ENCODE results near the gene STAC3.
A peak's percentile ranks its signal among the peaks of the same experiment; 100 is the strongest.

Gene STAC3

DNA sequence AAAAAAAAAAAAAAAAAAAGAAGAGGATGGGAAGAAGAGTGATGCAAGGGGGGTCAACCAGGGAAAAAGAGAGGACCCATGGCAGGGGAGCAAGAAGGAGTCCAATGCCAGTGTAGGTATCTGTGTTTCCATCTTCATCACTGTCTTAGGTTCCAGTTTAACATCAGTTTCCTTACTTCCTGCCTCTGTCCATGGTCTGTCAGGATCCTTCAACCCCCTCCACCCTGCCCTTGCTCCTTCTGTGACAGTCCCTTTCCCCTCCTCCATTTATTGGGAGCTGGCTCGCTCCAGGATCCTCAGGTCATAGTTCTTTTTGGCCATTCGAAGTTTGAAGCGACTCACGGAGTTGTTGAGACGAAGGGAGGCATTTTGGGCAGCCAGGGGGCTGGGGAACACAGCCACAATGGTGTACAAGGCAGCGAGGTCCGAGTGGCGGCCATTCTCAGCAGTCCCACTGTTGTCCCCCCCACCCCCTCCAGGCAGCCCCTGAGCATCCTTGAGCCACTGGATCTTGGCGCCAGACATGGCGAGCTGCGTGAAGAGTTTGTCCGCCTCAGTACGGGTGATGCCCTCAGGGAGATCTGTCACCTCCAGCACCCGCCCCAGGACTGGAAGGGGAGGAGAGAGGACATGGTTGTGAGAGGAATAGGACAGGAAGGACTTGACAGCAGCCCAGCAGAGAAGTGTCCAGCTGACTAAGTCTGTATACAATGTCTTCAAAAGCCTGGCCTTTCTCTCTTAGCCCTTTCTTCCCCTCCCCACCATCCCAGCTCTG lies 3.7 kb upstream of the STAC3 start:
- no peak for DNase-seq (ENCODE audit: low read depth in 2 of 2)

DNA sequence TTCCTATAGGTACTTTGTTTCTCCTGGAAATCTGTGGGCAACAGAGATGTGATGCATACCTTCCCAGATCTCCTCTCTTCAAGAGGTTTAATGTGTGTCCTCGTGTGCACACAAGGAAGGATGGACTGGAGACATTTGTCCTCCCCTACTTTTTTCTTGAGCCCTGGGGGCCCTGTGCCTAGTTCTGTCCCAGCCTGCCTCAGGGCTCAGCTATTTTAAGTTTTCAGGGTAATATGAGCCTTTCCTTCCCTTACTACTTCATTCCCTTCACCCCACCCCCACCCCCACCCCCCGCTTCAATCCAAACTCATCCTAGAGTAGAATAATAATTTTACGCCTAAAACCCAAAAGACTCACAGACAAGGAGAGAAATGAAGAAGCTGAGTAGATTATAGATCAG lies 446 bp downstream of the STAC3 start:
- no peak for DNase-seq (ENCODE audit: low read depth in 2 of 2)

DNA sequence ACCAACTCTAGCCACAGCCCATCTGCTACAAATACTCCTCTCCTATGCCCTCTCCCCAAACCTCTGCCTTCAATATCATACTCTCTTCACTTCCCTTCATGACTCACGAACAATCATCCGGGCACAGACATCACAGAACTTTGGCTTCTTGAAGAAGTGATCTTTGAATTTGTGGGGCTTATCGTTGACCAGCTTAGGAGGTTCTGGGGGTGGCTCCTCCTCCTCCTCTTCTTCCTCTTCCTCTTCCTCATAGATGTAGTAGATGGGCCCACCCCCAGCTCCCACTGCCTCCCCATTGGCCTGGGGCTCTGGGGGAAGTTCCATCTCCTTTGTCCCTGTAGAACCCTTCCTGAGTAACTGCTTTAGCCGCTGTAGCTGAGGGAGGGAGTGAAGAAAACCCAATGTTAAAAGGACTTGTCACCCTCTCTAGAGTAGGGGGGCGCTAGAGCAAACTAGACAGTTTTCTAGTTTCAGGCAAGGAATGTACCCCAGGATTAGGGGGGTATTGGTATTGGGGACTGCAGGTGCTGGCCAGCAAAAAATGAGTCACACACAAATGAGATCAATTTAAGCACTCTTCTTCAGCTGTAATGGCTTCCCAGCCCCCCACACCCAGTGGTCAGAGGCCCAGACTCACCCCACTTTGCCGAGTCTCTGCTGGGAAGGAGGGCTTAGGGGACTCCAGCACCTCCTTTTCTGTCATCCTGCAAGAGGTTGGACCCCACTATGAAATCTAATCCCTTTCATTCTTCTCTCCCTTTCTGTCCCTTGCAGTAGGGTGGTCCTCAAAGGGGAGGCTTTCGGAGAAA lies 1.8 kb downstream of the STAC3 start:
- DNase-seq (ENCODE audit: low read depth in 2 of 2), result no peak

DNA sequence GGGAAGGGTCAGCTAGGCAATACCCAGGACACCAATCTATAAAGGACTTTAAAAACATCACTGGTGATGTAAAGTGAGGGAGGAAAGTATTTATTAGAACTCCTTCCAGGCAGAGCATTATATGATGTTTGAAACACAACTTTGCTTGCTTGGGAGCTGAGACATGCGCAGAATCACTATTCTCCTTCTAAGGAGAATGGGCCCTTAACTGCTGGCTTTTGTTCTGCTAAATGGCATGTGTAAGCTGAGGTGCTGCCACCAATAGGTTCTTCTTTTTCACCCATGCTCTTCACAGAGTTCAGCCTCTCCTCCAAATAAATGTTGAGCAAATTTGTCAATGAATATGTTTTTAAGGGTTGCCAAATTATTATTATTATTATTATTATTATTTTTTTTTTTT lies 3.9 kb downstream of the STAC3 start:
- no peak for DNase-seq (ENCODE audit: low read depth in 2 of 2)

DNA sequence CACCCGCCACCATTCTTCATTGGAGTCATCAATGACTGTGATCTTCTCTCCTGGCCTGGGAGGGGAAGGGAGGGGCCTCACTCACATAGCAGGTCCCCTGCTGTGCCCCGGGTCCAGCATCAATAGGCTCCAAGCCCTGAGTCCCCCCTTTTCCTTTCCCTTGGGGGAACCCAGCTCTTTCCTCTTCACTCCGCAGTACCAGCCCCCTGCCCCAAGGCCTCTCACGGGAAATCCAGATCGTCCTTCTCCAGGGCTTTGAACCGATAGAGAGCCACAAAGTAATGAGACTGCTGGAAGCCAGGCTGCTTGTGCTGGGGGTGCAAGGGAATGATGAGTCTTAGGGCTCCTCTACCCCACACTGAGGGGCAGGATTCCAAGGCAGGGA lies 6.7 kb downstream of the STAC3 start:
- DNase-seq (ENCODE audit: low read depth in 2 of 2), result no peak

DNA sequence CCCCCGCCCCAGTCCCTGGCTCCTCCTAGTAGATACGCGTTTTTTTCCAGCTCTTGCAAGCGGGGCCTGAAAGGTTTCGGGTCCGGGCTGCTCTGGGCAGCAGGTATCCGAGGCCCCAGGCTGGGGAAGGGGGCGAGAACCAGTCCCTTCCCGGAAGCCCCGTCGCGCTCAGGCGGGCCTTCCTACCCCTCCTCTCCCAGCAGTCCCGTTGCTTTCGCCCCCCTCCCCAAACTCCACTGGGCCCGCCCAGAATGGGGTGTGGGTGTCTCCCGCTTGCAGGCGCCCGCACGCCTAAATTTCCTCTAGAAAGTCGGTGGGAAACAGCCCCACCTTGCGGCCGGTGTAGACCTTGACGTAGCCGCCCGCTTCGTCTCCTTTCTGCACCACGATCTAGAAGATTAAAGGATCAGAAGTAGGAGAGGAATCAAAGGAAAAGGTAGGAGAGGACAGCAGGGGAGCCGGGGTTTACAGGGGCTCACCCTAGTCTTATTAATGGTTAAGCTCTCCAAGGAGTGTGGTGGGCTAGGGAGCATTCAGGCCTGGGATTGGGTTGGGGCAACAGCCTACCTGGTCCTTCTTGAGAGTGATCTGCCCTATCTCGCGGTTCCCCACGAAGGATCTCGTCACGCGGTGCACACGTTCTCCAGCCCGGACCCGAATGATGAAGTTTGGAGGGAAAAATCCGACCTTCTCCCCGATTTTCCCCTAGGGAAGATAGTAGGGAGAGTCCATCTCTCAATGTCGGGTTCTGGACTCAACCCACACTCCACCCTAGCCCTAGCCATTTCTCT lies 7.3 kb downstream of the STAC3 start:
- peak in 1 of 2 donors; percentile 64 for DNase-seq (ENCODE audit: low read depth in 2 of 2)

DNA sequence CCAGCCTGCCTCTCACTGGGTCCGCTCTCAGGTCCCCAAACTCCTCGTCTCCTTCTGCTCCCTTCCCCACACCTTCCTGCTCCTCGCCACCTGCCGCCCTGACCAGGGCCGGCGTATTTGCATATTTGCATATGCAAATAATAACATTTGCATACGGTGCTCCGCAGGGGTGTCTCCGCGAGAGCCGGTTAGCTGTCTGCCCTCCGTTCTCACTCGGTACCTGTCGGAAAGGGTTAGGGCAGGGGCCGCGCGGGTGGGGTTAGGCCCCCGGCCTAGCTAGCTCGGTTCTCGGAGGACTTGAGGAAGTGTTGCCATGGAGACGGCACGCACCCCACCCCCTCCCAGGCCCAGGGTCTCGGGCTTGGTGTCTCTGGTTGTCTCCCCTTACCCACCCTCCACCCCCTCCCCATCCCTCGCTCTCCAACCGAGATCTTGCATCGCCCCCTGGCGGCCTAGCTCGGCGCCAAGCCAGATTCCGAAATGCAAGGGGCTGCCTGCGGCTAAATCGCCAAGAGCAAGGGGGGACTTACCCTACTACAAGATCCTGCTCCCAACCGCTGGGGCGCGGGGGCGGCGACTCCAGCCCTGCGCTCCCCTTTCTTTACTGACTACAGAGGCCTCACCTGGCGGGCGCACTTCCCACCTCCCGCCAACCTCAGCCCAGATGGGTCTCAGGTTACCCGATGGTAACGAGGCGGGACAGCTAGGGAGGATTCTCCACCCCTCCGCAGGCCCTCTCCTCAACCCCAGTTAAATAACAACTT lies 8.1 kb downstream of the STAC3 start:
- peak in 1 of 2 donors; percentile 42 for DNase-seq (ENCODE audit: low read depth in 2 of 2)

DNA sequence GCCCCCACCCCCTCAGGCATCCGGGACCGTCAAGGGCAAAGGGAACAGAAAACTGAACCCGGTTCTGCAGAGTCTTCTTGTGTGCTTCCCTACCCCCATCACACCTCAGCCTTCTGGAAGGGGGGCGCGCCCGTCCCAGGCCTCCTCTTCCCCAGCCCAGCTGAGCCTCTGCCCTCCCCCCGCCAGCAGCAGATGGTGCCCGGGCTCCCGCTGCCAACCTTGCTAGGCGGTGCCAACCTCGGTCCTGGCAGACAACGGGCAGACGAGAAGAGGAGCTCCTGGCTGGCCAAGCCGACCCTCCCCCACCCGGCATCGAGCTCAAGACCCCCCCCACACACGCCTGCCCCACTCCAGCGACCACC lies 8.7 kb downstream of the STAC3 start:
- no peak for DNase-seq (ENCODE audit: low read depth in 2 of 2)

DNA sequence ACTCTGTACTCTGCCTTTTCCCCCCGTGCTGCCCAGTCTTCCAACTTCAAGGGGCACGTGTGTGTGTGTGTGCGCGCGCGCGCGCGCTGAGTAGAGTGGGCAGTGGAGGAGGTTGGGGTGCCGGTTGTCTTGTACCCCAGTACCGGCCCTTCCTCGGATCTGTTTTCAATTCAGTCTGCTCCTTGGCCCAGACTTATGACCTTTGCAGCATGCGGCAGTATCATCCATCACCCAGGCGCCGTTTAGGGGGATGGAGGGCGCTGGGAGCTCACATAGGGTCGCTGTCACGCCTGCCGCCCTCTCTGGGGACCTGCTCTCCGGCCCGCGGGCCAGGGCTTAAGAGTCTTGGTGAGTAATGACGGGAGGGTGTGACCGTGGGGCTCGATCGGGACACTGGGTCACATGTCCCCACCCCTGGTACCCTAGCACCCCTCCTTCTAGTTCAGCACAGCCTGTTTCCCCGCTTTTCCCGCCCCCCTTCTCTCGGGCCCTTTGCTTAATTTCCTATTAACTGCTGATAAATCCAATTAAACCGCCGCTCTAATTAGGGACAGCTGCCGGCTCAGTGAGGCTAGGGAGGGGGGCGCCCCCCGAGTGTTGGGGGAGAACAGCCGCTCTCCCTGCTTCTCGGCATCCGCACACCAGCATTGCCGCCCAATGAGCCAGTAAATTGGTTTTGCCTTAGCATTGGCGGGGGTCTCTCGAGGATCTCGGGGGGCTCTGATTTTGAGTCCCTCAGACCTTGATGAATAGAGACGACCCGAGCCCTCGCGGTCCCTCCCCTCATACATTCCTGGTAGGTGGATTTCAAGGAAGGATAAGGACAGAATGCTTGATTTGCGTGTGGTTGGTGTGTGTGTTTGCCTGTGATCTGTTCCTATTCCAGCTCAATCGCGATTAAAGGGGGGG lies 9.3 kb downstream of the STAC3 start:
- DNase-seq (ENCODE audit: low read depth in 2 of 2), result no peak

DNA sequence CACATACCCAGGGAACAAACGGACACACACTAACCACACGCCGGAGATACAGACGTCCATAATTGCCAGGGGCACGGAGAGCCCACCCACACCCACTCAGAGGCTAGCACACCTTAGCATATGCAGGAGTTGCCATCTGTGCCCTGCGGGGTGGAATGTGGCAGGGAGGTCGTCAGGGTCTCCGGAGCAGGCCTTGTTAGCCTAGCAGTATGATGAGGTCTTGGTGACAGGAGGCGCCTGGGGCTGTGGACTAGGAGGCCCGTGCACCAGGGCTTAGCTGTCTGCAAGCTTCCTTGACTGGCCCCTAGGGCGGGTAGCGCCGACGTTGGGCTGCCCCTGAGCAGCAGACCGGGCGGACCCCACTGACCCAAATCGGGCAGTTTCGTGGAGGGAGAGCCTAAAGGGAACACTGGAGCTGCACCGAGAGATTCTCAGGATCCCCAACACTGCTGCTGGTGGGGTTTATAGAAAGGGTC lies 10.0 kb downstream of the STAC3 start:
- DNase-seq (ENCODE audit: low read depth in 2 of 2), result no peak

DNA sequence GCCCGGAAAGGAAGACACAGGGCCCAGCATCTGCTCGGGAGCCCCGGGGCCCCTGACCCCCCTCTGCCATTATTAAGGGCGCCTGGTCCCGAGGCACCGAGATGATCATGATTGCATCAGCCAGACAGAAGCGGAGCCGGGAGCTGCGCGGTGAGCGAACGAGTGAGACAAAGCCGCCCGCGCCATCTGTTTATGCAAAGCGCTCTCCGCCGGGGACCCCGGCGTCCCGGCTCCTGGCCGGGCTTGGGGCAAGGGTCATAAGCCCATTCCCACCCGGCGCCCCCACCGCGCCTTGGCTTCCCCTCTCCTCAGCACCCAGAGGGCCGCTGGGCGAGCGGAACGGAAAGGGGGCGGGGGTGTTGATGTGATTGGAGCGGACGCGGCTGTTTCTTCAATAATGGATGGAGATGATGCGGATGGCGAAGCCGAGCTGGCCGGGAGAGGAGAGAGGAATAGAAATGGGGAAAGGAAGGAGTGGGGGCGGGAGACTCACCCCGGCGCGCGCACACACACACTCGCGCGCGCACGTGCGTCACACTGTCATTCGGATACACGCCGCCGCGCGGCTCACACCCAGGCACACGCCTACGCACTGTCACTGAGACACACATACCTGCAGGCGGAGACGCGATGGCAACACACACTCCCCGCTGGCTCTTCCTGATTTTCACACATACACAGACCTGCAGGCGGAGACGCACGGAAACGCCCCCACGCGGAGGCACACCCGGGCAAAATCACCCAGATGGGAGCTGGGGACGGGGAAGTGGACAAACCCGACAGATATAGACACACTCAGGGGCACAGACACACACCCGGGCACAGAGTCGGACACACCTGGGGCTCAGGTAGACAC lies 10.7 kb downstream of the STAC3 start:
- peak; percentile 73 to 80 for DNase-seq (ENCODE audit: low read depth in 2 of 2)

DNA sequence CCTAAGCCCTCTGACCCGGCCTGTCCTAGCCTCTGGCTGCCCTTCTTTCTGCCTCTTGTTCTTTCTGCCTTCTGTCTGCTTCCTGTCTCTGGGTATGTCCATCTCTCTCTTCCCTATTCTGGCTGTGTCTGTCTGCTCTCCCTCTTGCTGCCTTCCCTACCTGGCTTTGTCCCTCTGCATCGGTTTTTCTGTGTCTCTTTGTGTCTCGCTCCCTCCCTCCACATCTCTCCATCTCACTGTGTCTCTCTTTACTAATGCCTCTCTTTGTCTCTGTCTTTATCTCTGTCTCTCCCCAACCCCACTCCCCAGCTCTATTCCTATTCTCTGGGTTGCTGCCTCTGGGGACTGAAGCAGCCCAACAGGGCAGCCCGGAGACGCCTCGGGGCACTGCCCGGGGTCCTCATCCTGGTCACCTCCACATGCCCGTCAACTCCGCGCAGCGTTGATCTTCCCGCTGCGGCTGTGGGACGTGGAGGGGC lies 11.4 kb downstream of the STAC3 start:
- DNase-seq (ENCODE audit: low read depth in 2 of 2), result no peak

DNA sequence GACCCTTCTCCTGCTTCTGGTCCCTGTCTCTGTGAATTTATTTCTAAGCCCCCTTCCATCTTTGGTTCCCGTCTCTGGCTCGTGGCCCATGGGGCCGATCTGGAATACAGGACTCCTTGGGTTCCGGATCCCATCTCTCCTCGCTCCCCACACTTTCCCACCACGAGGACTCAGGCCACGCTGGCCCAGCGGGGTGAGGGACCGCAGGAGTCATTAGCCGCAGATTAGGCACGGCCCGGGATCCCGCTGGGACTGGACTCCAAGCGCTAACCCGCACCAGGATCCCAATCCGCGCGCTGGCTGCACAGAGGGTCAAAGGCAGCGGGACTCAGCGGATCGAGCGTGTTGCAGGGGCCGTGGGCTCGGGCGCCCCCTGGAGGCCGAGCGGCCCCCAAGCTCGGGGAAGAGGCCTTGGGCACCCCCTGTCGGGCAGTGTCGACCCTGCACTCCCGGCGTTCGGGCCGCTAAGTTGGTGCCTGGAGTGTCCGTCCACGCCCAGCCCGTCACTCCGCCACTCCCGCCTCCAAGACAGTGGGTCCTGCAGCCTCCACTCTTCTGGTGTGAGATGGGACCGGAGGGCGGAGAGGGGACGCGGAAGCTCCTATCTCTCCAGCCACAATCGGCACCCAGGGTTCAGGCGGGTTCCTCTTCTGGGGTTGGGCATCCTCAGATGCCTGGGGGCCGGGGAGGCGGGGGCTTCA lies 12.0 kb downstream of the STAC3 start:
- DNase-seq (ENCODE audit: low read depth in 2 of 2), result peak; percentile 58 to 76

DNA sequence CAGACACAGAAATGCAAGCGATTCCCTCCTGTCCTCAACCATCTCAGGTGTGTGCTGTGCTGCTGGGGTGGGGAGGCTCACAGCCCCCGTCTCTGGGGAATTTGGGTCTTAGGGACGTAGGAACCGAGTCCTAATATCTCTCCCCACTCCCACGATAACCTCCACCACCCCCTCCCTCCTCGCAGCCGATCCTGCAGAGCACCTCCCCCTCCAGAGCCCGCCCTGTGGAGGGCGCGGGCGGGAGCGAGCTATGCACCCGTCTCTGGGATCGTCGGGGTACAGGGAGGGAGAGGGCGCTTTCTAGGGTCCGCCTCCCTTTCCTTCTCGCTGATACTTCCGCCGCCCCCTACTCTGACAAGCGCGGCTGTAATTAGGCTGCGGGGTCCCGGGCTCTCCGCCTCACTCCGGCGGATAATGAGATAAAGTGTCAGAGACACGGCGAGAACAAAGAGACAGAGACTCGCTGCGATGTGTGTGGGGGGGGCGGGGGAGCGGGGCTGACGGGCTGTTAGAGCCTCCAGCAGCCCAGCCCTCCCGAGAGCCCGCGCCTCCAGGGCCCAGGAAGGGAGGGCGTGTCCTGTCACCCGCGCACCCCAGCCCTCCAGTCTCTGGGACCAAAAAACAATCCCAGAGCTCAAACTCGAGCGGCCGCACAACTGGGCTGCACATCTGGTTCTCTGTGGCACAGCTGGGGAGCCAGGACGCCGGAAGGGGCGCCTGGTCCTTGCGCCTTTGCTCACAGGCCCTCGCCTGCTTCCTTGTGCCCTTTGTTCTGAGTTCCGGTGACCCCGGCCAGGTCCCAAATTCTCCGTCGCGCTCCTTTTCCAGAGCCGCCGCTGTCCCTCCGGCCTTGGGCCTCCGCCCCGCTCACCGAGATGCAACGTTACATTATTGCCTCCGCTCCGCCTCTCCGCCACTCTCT lies 12.8 kb downstream of the STAC3 start:
- DNase-seq (ENCODE audit: low read depth in 2 of 2), result no peak

DNA sequence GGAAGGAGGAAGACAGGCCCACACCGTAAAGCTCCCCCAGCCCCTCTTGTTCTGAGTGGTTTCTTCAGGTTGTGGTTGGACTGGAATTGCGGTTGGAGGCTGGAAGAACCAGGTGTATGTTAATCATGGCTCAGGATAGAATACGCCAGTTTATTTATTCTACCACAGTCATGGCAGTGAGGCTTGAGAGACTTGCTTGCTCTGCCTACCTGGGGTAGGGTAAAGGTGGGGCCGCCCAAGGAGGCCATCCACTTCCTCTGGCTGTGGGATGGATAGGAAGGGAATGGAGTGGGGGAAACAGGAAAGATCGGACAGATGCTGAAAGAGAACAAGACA lies 13.4 kb downstream of the STAC3 start:
- DNase-seq (ENCODE audit: low read depth in 2 of 2), result no peak

DNA sequence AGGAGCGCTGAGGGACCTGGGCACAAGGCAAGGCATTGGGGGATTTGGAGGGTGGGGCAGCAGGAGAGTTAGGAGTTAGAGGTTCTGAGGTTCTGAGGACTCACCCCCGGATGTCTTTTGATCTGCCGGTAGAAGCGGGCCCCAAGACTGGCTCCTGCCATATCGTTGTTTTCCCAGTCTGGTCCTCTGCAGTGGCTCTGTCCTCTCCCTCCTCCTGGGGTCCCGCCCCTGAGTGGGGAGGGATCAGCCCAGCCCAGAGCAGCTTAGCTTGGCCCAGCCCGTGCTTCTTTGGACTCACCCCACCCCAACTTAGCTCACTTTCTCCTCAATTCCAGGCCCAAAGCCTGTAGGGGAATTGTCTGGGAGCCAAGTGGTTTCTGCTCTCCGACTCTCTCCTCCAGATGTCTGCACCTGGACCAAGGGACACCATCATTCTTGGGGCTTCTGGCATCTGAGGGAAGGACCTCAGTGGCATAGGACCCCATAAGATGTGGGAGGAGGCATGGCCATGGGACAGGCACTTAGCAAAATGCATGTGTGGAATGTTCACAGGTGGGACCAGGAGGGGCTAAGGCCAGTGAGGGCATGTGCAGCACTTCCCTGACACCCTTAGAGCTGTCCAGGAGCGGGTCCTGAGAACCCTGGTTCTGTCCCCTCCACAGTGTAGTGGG lies 13.9 kb downstream of the STAC3 start:
- no peak for DNase-seq (ENCODE audit: low read depth in 2 of 2)

DNA sequence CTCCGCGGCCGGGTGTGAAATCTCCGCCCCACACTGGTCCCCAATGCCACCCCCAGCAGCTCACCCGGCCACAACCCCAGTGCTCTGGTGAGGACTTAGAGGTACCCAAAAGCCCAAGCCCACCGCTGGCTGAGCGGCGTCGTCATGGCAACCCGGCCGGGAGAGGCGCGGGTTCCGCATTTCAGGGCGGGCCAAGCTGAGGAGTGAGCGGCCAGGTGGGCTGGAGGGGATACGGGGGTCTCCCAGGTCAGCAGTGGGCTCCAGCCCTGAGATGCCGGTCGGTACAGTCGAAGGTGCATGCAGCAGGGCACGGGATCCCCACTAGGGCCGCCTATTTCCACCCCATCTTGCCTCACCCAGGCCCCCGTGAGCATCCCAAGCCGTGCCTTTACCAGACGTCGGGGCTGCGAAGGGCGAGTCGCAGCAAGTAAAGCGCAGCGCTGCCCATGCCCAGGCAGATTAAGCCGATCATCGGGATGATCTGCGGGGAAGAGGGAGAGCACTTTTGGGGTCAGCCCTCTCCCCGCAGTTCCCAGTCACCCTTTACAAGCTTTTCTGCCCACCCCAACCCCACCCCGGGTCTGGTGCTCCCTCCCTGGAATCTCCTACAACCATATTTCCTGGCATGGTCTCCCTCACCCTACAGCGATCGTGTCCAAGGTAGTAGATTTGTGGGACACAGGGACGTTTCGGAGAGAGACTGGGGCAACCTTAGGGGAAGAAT lies 14.6 kb downstream of the STAC3 start:
- no peak for DNase-seq (ENCODE audit: low read depth in 2 of 2)
